HL-60 (cell line): ENCODE measurements around the gene ACR.
"Not testable (repeated sequence)": the region's sequence is repeated elsewhere in the genome, so short reads cannot be mapped to it uniquely, and the experiment has no call there.

Experiments used
- GABPA ChIP-seq: IDR thresholded peaks from 2 replicates; pipeline ENCODE4 v1.6.1; 2012; ENCODE audit warnings: low read depth
- POLR2AphosphoS5 ChIP-seq: IDR thresholded peaks from 2 replicates; pipeline ENCODE4 v1.6.1; 2012; ENCODE audit warnings: low read depth
- TF ChIP-seq, protein P1 (sequence below): IDR thresholded peaks from one replicate; pipeline ENCODE4 v1.5.1; 2011; ENCODE audit warnings: low read length, control low read depth, inconsistent platforms; ENCODE audit not compliant: insufficient read depth

DNA sequence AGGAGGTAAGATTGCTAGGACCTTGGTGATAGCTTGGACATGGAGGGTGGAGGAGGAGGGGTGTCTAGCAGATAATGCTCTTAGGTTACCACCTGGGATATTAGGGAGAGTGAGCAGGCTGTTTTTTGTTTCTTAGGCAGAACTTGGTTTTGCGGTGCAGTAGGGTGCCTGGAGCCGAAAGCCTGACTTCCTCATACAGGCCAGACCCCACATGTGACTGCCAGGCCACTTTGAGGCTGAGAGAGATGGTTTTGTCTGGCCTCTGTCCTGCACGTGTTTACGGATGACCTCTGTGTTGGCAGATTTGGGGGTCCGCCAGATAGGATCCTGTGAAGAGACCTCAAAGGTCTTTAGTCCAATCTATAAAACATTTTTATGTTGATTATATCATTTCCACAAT, 47.3 kb downstream of the ACR start:
- TF ChIP-seq, protein P1, sequence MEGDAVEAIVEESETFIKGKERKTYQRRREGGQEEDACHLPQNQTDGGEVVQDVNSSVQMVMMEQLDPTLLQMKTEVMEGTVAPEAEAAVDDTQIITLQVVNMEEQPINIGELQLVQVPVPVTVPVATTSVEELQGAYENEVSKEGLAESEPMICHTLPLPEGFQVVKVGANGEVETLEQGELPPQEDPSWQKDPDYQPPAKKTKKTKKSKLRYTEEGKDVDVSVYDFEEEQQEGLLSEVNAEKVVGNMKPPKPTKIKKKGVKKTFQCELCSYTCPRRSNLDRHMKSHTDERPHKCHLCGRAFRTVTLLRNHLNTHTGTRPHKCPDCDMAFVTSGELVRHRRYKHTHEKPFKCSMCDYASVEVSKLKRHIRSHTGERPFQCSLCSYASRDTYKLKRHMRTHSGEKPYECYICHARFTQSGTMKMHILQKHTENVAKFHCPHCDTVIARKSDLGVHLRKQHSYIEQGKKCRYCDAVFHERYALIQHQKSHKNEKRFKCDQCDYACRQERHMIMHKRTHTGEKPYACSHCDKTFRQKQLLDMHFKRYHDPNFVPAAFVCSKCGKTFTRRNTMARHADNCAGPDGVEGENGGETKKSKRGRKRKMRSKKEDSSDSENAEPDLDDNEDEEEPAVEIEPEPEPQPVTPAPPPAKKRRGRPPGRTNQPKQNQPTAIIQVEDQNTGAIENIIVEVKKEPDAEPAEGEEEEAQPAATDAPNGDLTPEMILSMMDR: not testable (repeated sequence)
- not testable (repeated sequence) for TF ChIP-seq POLR2AphosphoS5, GABPA
